WERI-Rb-1 (cell line): ENCODE data around the gene KCNK13.
"Not testable (repeated sequence)": the region's sequence is repeated elsewhere in the genome, so short reads cannot be mapped to it uniquely, and the experiment has no call there.

ENCODE experiments used
- DNase-seq: peaks from one replicate; pipeline ENCODE4 v3.0.0-alpha.2; 2020
- H3K27ac ChIP-seq: fragments of 250-450 bp; sonication (Bioruptor Pico); 2 replicates; pipeline ENCODE4 v1.5.1; 2020; ENCODE audit warnings: mild to moderate bottlenecking, moderate library complexity
- H3K27me3 ChIP-seq: fragments of 250-450 bp; sonication (Bioruptor Pico); 2 replicates; pipeline ENCODE4 v1.5.1; 2021; ENCODE audit warnings: mild to moderate bottlenecking, low read depth, moderate library complexity; ENCODE audit not compliant: insufficient read depth, severe bottlenecking
- H3K36me3 ChIP-seq: fragments of 250-450 bp; sonication (Bioruptor Pico); 2 replicates; pipeline ENCODE4 v1.5.1; 2020; ENCODE audit warnings: mild to moderate bottlenecking, moderate library complexity
- H3K4me3 ChIP-seq: 2 replicates; pipeline ENCODE4 v1.5.1; 2011; ENCODE audit warnings: low read depth, mild to moderate bottlenecking, control low read depth, low read length
- H3K9me3 ChIP-seq: fragments of 250-450 bp; sonication (Bioruptor Pico); 2 replicates; pipeline ENCODE4 v1.5.1; 2021; ENCODE audit warnings: mild to moderate bottlenecking, moderate library complexity; ENCODE audit not compliant: severe bottlenecking
- TF ChIP-seq, protein P1 (sequence below): IDR thresholded peaks from 2 replicates; pipeline ENCODE4 v1.5.1; 2011; ENCODE audit warnings: low read depth, mild to moderate bottlenecking, control low read depth, inconsistent platforms, low read length

Gene KCNK13

DNA sequence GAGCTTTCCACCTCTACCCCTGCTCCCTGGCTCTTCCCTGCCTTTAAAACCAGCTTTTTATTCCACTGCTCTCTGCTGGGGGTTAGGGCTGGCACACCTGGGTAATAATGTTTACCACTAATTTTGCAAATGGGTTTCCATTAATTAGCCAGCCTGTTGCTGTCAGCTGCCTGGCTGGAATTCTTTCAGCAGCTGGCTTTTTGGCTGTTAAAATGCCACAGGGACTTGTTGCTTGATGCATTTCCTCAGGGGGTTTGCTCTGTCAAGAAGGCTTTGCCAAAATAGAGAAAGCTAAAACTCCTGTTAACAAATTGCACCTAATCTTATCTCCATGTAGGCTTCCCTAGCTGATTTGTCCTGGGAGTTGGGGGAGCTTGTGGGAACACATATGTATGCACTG, 142.7 kb downstream of the KCNK13 start:
- no peak for DNase-seq
- H3K4me3 ChIP-seq = no peak overlapping the region
- no peaks in the 10 kb centered on the region for H3K36me3 ChIP-seq
- no peak overlapping the region for H3K27ac ChIP-seq
- TF ChIP-seq, protein P1, sequence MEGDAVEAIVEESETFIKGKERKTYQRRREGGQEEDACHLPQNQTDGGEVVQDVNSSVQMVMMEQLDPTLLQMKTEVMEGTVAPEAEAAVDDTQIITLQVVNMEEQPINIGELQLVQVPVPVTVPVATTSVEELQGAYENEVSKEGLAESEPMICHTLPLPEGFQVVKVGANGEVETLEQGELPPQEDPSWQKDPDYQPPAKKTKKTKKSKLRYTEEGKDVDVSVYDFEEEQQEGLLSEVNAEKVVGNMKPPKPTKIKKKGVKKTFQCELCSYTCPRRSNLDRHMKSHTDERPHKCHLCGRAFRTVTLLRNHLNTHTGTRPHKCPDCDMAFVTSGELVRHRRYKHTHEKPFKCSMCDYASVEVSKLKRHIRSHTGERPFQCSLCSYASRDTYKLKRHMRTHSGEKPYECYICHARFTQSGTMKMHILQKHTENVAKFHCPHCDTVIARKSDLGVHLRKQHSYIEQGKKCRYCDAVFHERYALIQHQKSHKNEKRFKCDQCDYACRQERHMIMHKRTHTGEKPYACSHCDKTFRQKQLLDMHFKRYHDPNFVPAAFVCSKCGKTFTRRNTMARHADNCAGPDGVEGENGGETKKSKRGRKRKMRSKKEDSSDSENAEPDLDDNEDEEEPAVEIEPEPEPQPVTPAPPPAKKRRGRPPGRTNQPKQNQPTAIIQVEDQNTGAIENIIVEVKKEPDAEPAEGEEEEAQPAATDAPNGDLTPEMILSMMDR = no peak
- peaks cover 4% of the 10 kb centered on the region for H3K27me3 ChIP-seq
- no peaks in the 10 kb centered on the region for H3K9me3 ChIP-seq

DNA sequence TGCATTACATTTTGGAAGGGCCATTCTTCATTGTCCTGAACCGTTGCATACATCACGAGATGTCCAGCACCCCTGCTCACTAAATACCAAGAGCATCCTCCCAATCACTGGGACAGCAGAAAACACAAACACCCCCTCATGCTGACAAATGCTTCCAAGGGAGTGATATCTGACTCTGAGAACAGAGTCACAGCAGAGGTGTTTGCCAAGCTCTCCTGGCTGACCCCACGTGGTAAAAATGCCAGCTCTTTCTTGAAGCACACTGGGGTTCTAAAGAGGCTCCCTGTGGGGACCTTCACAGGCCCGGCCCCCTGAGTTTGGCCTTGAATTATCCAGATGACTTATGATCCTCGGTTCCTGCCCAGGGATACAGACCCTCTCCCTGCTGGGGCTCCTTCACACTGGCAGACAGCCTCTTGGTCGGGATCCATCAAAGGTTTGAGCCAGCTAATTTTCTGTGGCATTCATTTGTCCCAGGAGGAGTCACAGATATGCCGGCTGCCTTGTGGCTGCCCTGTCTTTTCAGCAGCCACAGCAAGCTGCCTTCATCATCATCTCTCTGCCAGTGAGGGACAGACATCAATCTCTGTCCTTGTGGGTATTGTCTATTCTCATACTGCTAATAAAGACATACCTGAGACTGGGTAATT, 151.4 kb downstream of the KCNK13 start:
- Histone ChIP-seq H3K36me3 (no peaks in the 10 kb centered on the region), H3K4me3 (no peak overlapping the region), H3K27me3 (no peaks in the 10 kb centered on the region), H3K9me3 (peaks cover 14% of the 10 kb centered on the region), H3K27ac (no peak overlapping the region)
- DNase-seq = no peak
- TF ChIP-seq, protein P1 = no peak

DNA sequence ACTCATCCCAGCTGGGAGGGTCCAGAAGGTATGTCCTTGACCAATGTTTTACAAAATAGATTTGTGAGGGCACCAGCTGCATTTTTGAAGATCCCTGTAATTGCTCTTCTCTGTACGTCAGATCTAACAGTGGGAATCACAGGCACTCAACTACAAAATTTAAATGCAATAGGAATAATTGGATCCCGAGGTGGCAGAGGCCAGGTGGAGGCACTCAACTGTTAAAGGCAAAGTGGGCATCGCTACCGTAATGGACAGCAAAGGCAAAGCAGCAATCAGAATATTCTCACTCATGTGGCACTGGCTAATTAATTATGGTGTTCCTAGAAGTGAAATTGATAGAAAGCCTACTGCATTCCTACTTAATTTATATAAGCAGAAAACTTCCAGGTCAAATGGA, 166.7 kb downstream of the KCNK13 start:
- DNase-seq = no peak
- H3K9me3 ChIP-seq = peaks cover 3% of the 10 kb centered on the region
- TF ChIP-seq, protein P1 = no peak
- H3K4me3 ChIP-seq = no peak overlapping the region
- no peak overlapping the region for H3K27ac ChIP-seq
- no peaks in the 10 kb centered on the region for H3K36me3 ChIP-seq
- no peaks in the 10 kb centered on the region for H3K27me3 ChIP-seq

DNA sequence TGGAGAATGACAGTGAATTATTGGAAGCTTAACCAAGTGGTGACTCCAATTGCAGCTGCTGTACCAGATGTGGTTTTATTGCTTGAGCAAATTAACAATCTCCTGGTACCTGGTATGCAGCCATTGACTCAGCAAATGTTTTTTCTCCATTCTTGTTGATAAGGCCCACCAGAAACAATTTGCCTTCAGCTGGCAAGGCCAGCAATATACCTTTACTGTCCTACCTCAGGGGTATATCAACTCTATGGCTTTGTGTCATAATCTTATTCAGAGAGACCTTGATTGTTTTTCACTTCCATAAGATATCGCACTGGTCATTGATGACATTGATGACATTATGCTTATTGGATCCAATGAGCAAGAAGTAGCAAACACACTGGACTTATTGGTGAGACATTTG, 168.1 kb downstream of the KCNK13 start:
- not testable (repeated sequence) for H3K27me3 ChIP-seq, H3K36me3 ChIP-seq, H3K27ac ChIP-seq, H3K4me3 ChIP-seq, H3K9me3 ChIP-seq, DNase-seq
